SU-DHL-6 (cell line): Measurements from ENCODE around the gene DDX51.

Source experiments
- H2AFZ ChIP-seq: fragments of 200-600 bp; sonication (generic); 2 replicates; pipeline ENCODE4 v1.6.1; 2014; ENCODE audit warnings: low read depth, mild to moderate bottlenecking, moderate library complexity, mixed read lengths, antibody characterized with exemption, low read length; ENCODE audit not compliant: severe bottlenecking
- H3F3A ChIP-seq: fragments of 200-600 bp; shearing (Covaris generic); 2 replicates; pipeline ENCODE4 v1.6.0; 2016; ENCODE audit warnings: antibody characterized with exemption, mild to moderate bottlenecking; ENCODE audit not compliant: insufficient read depth
- H3K27ac ChIP-seq: fragments of 200-600 bp; sonication (generic); 2 replicates; pipeline ENCODE4 v1.5.1; 2016; ENCODE audit warnings: low read depth, mild to moderate bottlenecking, low read length, moderate library complexity, mixed read lengths
- H3K27me3 ChIP-seq: fragments of 200-600 bp; sonication (generic), shearing (Covaris generic); 2 replicates; pipeline ENCODE4 v1.6.0; 2014; ENCODE audit warnings: mild to moderate bottlenecking, low read length
- H3K36me3 ChIP-seq: fragments of 200-600 bp; sonication (generic); 2 replicates; pipeline ENCODE4 v1.6.1; 2014; ENCODE audit warnings: mild to moderate bottlenecking, low read length, mixed read lengths
- H3K4me2 ChIP-seq: fragments of 300-600, 200-600 bp; shearing (Covaris generic), sonication (generic); 2 replicates; pipeline ENCODE4 v1.6.0; 2014; ENCODE audit warnings: low read length, low read depth, mild to moderate bottlenecking; ENCODE audit not compliant: poor library complexity, severe bottlenecking
- H3K4me3 ChIP-seq: fragments of 200-600 bp; sonication (generic); 2 replicates; pipeline ENCODE4 v1.5.1; 2014; ENCODE audit warnings: antibody characterized with exemption, low read length, mild to moderate bottlenecking, mixed read lengths; ENCODE audit not compliant: insufficient read depth, poor library complexity, severe bottlenecking
- H3K79me2 ChIP-seq: fragments of 200-600 bp; sonication (generic); 2 replicates; pipeline ENCODE4 v1.6.1; 2014; ENCODE audit warnings: mild to moderate bottlenecking, low read length, moderate library complexity; ENCODE audit not compliant: insufficient read depth
- H3K9ac ChIP-seq: fragments of 200-600 bp; sonication (generic); 2 replicates; pipeline ENCODE4 v1.7.0; 2014; ENCODE audit warnings: mild to moderate bottlenecking, low read length
- H3K9me2 ChIP-seq: fragments of 200-600 bp; sonication (generic); replicated peaks from 2 replicates; pipeline ENCODE4 v1.6.1; 2014; ENCODE audit warnings: low read length; ENCODE audit not compliant: insufficient read depth
- H3K9me3 ChIP-seq: fragments of 200-600 bp; sonication (generic); 2 replicates; pipeline ENCODE4 v1.6.1; 2014; ENCODE audit warnings: low read length, mixed read lengths; ENCODE audit not compliant: insufficient read depth
- H4K20me1 ChIP-seq: fragments of 200-600 bp; sonication (generic); 2 replicates; pipeline ENCODE4 v1.6.1; 2014; ENCODE audit warnings: low read depth, mild to moderate bottlenecking, antibody characterized with exemption, low read length, moderate library complexity, mixed read lengths
- CTCF ChIP-seq: fragments of 200-600 bp; sonication (generic); IDR thresholded peaks from one replicate; pipeline ENCODE4 v1.5.1; 2017; ENCODE audit warnings: antibody characterized with exemption, mild to moderate bottlenecking, low read length, moderate library complexity; ENCODE audit not compliant: insufficient read depth, poor library complexity, severe bottlenecking
- EZH2phosphoT487 ChIP-seq: fragments of 200-600 bp; sonication (generic), shearing (Covaris generic); conservative IDR thresholded peaks from 2 replicates; pipeline ENCODE4 v1.6.1; 2018; ENCODE audit warnings: mild to moderate bottlenecking, antibody characterized with exemption, low read length, moderate library complexity, mixed read lengths

DDX51 gene

GRCh38 chr12:132155771-132156572 is 11.9 kb upstream of the DDX51 start:
- Histone ChIP-seq H3K27me3 (no peaks in the 10 kb centered on the region), H3K9ac (no peak overlapping the region), H3K4me2 (no peak overlapping the region), H3K9me3 (peaks cover 20% of the 10 kb centered on the region; the same call in 1 of the 2 replicates), H3K36me3 (peaks cover 21% of the 10 kb centered on the region), H3K79me2 (no peaks in the 10 kb centered on the region), H4K20me1 (no peaks in the 10 kb centered on the region), H3K9me2 (no peaks in the 10 kb centered on the region), H2AFZ (no peak overlapping the region), H3F3A (peaks cover 18% of the 10 kb centered on the region), H3K27ac (no peak overlapping the region), H3K4me3 (no peak overlapping the region)
- no peak for TF ChIP-seq CTCF
- TF ChIP-seq EZH2phosphoT487 = no peak

- H3K36me3 ChIP-seq = peaks cover 21% of the 10 kb centered on the region
- no peak overlapping the region for H3K4me2 ChIP-seq
- no peaks in the 10 kb centered on the region for H3K27me3 ChIP-seq
- no peak for TF ChIP-seq CTCF
- TF ChIP-seq EZH2phosphoT487 = no peak
- no peaks in the 10 kb centered on the region for H3K79me2 ChIP-seq
- H3F3A ChIP-seq = peaks cover 18% of the 10 kb centered on the region
- peaks cover 20% of the 10 kb centered on the region; the same call in 1 of the 2 replicates for H3K9me3 ChIP-seq
- H3K4me3 ChIP-seq = no peak overlapping the region
- H3K9ac ChIP-seq = no peak overlapping the region
- H4K20me1 ChIP-seq = no peaks in the 10 kb centered on the region
- H2AFZ ChIP-seq = no peak overlapping the region
- no peak overlapping the region for H3K27ac ChIP-seq
- H3K9me2 ChIP-seq = no peaks in the 10 kb centered on the region
Measured at GRCh38 chr12:132154941-132155770, 11.0 kb upstream of the DDX51 start.

GRCh38 chr12:132154341-132154761 is 10.2 kb upstream of the DDX51 start:
- Histone ChIP-seq H3K4me2 (no peak overlapping the region), H3K9me2 (no peaks in the 10 kb centered on the region), H3K9ac (no peak overlapping the region), H3K36me3 (peaks cover 21% of the 10 kb centered on the region), H3K4me3 (no peak overlapping the region), H3F3A (peaks cover 18% of the 10 kb centered on the region), H3K79me2 (no peaks in the 10 kb centered on the region), H4K20me1 (no peaks in the 10 kb centered on the region), H3K9me3 (peaks cover 20% of the 10 kb centered on the region; the same call in 1 of the 2 replicates), H3K27me3 (no peaks in the 10 kb centered on the region), H2AFZ (no peak overlapping the region), H3K27ac (no peak overlapping the region)
- TF ChIP-seq EZH2phosphoT487 = no peak
- no peak for TF ChIP-seq CTCF
